HG03575 (cell line): ENCODE data around the gene ATRNL1.
"Not testable (repeated sequence)": the region's sequence is repeated elsewhere in the genome, so short reads cannot be mapped to it uniquely, and the experiment has no call there.

Experiments
- ATAC-seq: cut with Tn5 transposase; IDR thresholded peaks from one replicate; pipeline ENCODE4 v1.9.1; 2021; ENCODE audit not compliant: unreplicated experiment, insufficient number of reproducible peaks, low FRiP score; ENCODE audit errors: extremely low read depth

Gene ATRNL1

DNA sequence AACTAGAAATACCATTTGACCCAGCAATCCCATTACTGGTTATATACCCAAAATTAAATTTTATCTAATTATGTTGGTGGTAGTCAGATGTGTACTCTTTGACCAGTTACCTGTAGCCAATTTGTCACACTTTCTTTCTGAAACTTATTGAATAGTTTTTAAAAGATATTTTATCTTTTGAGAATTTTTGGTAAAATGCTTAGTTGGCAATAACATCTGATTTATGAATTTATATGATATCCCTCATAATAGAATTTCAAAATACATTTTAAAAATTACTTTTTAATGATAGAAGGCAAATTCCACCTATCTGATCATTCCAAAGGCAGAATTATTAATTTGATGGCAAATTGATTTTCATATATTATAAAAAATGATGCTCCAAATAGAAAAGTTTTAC lies 569.3 kb downstream of the ATRNL1 start:
- ATAC-seq, result no peak

DNA sequence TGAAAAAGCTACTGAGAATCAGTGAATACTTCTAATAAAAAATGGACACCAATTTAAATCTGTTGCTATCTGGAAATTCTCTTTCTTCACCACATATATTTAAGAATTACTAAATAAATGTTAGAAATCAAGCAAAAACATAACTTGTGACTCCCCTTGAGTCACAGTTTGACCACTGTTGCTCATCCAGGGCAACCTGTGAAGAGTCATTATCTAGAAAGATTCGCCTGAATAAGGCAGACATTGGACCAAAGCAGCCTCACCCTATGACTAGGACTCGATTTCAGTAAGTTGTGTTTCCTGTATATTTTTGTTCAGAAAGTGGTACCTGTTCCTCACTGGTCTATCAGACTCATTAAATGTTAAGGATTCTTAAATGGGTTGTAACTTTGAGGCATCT lies 572.4 kb downstream of the ATRNL1 start:
- ATAC-seq, result no peak

DNA sequence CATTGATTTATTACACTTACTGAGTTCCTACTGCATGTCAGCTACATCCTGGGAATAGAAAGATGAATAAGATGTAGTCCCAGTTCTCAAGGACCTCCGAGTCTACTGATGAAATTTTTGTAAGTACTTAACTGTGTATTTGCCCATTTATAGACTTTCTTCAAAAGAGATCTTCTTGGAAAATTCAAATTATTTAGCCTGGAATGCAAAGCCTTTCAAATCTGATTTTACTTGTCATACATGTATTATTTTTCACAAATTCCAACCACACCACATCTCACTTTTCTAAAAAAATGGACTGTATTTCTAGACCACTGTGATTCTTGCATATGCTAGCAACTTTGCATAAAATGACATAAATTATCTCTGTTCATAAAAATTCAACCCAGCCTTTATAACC lies 581.3 kb downstream of the ATRNL1 start:
- ATAC-seq, result no peak

DNA sequence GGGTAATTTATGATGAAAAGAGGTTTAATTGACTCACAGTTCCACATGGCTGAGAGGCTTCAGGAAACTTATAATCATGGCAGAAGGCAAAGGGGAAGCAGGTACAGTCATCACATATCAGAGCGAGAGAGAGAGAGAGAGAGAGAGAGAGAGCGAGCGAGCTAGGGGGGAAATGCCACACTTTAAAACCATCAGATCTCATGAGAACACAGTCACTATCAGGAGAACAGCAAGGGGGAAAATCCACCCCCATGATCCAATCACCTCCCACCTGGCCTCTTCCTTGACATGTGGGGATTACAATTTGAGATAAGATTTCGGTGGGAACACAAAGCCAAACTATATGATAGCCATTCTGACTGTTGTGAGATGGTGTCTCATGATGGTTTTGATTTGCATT lies 603.6 kb downstream of the ATRNL1 start:
- no peak for ATAC-seq

DNA sequence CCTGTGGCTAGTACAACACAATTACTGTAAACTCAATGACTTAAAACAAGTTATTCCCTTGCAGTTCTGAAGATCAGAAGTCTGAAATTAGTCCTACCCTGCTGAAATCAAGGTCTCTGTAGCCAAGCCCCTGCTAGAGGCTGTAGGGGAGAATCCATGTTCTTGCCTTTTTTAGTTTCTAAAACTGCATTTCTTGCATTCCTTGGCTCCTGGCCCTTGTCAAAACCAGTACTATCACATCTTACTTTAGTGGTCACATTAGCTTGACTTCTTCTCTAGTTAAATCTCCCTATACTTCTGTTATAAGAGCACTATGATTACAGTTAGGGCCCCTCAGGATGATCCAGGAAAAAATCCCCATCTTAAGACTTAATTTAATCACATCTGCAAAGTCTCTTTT lies 612.9 kb downstream of the ATRNL1 start:
- ATAC-seq, result no peak

DNA sequence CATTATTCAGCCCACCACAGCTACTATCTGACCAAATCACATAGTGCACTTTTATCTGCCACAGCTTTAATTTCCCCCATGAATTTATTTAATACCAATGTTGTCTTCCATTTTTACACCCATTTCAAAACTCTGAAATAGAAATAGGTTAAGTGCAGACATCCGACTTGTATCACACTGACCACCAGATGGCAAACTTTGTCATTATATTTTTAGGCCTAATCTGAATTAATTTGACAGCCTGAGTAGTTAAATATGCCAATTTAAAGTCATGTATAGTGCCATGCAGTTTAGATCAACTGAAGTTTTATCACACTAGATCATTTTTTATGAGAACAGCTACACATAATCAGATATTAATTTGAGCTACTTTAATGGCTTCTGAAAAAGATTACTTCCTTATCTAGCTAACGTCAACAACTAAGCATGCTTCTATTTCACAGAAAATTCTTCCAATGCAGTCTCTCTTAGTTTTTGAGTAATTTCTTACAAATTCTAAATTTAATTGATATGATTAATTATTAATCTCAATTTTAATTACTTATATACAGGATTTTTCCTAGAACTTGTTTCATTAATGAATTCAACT lies 613.4 kb downstream of the ATRNL1 start:
- no peak for ATAC-seq

DNA sequence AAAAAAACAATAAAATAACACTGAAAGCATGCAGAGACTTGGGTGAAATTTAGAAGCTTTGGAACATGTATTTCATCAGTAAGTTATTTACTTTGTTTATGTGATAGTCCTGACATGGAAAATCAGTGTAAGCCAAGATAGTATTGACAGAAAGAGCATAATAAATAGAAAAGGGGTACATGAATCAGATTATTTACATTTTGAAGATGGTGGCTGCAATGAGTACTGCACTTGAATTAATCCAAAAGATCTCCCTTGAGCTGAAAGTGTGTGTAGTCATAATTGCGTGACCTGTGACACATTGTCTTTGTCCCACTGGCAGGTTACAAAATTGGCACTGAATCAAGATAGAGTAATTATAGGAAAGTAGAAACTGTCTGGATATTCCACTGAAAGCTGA lies 617.0 kb downstream of the ATRNL1 start:
- no peak for ATAC-seq

DNA sequence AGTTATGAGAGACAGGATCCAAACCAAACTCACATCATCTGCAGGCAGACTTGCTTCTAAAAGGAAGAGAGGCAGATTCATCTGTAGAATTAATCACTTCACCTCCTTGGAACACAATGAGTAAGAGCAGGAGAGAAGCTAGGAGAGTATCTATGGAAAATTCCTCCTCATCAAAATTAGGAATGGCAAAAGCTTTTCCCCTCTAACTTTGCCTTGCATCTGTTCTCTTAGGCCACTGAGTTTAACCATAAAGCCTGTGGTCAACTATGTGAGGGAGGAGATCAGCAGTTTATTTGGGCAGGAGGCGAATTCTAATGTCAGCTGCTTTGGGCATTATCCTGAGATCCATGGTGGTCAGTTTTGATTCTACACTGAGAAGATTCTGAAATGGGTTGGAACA lies 618.1 kb downstream of the ATRNL1 start:
- ATAC-seq, result no peak

DNA sequence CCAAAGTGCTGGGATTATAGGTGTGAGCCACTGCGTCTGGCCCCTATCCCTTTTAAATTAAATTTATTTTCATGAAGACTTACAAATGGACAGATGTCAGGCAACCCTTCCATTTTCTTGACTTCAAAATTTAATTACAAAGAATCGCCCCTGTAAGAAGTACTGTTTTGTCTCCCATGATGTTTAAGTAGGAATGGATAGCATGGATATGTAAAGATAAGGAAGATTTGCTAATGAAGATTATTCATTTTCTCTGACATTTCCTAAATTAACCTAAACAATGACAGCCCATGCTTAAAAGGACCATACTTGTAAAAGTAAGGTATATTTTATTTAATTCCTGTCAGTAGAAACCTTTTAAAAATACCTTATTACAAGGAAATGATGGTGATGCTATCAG lies 627.0 kb downstream of the ATRNL1 start:
- no peak for ATAC-seq

DNA sequence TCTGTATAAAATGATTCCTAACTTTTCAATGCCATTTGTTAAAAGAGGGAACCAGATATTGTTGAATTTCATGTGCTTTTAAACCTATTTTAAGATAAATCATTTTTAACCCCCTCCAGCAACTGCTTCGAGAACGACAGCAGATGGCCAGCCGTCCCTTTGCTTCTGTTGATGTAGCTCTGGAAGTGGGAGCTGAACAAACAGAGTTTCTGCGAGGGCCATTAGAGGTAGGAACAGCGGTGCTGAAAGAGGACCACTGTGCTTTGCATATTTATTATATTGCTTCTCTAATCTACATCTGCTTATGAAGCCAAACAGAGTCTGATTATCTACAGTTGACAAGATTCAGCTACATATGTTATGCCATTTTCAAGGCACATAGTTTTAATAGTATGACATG lies 634.0 kb downstream of the ATRNL1 start:
- no peak for ATAC-seq

DNA sequence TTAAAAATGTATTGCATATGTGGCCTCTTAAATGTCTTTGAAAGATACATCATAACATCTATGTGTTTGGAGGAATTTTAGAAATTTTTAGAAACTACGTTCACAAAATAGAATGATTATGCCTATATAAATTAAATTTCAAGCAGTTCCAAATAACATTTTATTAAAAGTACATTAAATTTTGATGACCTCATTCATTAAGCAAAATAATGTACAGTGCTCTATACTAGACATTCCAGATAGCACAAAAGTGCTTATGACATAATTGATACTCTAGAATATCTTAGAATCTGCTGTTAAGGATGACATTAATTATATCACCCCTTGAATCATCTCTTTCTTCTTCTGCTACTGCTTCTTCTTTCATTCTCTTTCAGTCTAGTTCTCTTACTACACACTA lies 650.9 kb downstream of the ATRNL1 start:
- ATAC-seq, result no peak

DNA sequence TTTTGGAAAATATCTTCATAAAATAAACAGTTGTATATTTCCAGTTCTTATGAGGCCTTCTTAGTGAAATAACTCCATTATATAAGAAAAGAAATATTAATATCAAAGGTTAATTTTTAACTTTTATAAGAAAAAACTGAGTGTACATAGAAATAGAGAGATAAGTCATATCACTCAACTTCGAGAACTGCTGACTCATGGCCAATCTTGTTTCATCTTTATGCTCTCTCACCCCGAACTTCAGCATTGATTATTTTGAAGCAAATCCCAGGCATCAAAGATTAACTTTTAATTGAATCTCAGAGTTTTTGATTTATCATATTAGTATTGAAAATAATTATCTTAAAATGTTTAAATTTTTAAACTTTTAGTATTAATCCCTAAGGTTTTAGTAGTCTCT lies 652.8 kb downstream of the ATRNL1 start:
- ATAC-seq, result no peak

DNA sequence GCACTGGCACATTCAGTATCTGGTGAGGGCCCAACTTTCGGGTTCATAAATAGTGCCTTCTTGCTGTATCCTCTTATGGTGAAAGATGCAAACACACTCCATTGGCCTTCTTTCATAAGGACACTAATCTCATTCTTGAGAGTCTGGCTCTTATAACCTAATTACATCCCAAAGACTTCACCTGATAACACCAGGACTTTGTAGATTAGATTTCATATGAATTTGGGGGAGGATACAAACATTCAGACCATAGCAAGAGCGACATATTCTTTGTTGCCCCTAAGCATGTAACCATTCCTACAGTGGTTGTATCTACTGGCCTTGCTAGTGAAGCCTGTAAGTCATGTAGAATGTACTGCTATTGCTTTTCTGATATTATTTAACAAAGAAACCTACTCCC lies 654.6 kb downstream of the ATRNL1 start:
- no peak for ATAC-seq

DNA sequence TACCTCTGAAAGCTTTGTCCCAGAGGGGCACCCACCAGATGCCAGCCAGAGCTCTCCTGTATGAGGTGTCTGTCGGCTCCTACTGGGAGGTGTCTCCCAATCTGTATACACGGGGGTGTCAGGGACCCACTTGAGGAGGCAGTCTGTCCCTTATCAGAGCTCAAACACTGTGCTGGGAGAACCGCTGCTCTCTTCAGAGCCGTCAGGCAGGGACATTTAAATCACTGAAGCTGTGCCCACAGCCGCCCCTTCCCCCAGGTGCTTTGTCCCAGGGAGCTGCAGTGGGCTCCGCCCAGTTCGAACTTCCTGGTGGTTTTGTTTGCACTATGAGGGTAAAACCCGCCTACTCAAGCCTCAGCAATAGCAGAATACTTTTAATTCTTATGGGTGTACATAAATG lies 665.3 kb downstream of the ATRNL1 start:
- not testable (repeated sequence) for ATAC-seq

DNA sequence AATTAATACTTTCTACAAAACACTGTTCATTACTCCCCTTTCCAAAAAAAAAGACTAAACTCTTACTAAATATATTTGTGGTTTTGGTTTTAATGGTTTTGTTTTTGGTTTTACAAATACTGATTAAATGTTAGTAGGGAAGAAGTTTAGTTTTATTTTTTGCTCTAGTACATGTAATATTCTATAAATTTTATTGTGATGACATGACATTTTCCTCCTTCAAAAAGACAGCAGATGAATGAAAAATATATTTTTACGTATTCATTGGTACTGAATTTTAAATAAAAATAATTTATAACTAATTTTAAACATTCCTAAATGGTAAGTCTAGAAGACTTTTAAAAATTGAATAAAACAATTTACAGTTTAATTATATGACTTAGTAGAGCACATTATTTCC lies 667.0 kb downstream of the ATRNL1 start:
- ATAC-seq, result no peak

DNA sequence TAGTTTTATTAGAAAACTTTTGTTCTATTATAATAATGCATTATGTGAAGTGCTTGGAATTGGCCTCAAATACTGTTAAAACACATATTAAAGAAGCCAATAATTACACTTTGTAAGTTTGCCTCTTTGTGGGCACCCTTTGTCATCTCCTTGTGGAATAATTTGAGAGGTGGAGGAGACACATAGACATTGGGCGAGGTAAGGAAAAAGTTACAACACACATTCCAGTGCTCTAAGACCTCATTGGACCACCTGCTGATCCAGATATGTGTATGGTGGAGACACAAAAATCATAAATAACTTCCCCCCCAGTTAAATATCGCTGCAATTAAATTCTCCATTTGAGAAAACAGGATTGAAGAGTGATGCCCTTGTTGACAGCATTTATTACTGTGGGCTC lies 668.0 kb downstream of the ATRNL1 start:
- no peak for ATAC-seq

DNA sequence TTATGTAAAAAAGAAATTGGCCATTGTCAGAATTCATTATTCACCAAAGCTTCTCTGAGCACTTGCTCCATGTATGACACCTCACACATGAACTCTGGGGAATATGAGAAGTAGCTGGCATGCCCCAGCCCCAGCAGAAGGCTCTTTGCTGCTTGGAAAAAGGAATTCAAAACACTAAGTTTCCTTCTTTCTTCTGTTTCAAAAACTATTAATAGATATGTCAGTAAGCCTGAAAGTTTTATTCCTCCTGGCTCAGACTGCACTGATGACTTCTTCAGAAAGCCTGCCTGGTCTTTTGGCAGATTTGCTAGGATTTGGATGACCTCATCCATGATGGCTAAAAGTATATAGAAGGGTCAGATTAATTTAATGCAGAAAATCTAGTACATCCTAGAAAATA lies 668.9 kb downstream of the ATRNL1 start:
- no peak for ATAC-seq

DNA sequence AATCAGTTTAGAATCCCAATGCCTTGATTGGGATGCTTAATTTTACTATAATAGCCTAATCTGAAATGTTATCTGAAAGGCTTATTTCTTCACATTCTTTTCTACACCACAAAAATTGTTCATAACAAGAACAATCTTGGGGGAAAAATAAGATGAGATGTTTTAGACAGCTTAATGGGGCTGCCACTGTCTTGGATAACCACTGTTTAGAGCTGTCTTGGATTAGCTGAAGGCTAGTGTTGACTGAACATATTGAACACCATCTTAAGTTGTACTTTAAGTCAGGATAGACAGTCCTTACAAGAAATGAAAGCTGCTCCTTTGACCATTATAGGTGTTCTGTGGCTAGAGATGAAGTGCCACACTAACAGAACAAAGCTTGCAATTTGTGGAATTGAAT lies 678.6 kb downstream of the ATRNL1 start:
- ATAC-seq, result no peak

DNA sequence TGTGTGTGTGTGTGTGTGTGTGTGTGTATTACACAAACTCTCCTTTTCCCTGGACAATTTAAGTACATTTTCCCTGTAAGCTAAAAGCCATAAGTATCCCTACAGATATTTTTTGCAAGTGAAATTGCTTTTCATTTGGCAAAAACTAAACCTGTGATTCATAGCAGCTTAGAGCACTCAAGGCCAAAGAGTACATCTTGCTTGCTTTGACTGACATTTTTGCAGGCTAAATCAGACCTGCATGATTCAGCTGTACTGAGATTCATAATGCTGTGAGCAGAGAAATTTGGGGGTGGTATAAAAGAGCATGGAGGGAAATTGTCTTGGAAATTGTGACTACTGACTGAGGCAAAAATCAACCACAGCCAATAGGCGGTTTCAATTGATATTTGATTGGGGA lies 679.4 kb downstream of the ATRNL1 start:
- ATAC-seq, result no peak

DNA sequence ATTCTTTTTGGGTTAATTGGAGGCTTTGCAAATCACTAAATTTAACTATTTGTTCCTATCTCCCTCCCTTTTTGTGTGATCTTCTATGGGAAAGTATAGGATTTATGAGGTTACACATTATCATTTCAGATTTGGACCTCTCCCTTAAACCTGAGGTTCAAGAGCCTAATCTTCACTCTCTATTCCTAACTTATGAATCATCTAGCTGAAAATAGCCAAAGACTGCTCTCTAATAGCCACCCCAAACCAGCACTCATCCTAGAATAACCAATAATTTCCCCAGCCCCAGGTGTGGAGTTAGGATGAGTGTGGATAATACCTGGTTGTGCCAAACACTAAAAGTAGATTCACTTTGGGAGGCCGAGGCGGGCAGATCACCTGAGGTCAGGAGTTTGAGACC lies 680.7 kb downstream of the ATRNL1 start:
- ATAC-seq, result no peak

DNA sequence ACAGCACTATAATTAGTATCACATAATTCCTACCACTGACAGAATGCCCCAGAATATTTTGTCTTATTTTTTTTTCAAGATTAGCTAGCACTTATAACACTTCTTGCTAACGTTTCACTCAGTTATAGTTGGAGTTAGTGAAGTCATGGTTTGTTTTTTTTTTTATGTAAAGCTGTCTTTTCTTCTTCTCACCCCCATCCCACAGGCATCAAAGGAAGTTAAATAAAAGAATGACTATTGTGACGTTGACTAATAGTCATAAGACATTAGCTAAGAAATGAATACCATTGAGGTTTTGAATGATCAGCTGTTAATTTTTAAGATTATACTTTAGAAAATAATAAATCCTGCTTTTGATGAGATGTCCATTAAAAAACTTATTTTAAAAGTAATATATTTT lies 681.6 kb downstream of the ATRNL1 start:
- ATAC-seq, result no peak

DNA sequence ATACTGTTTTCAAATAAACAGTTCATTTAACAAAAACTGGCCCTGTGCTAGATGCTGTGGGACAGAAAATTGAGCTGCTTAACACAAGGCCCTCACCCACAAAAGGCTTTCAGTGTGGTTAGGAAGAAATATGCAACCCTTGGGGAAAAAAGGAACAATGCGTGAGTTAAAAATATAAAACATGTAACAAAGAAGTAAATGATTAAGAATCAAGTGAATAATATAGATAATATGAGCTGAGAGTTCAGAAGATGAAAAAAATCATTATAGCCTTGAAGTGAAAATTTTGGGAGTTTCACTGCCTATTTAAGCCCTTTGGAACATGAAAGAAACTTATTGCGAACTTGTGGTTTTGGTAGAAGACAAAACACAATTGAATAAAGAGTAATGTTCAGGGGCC lies 684.5 kb downstream of the ATRNL1 start:
- no peak for ATAC-seq
